Endothelial cell of umbilical vein (primary cell): ENCODE results near the gene GLB1L2. TPM values are rescaled to one million over a fixed set of nuclear protein-coding genes. Genes with fewer than 3 reads are reported as not detected.

Source experiments
- BruUV-seq: library from RNA; stranded (reverse); fragments of 400-500 nt; replicated peaks from 2 replicates; lab custom pipeline; 2021; lab: Mats Ljungman, UMichigan
- CTCF ChIA-PET: fragments of 300-600, 350-600 bp; sonication (Branson Sonifier 250); formaldehyde crosslinking; loops from one replicate; lab custom pipeline; 2021; ENCODE audit warnings: antibody characterized with exemption, inconsistent platforms; lab: Charles Lee
- POLR2A ChIA-PET: fragments of 300-600, 350-600 bp; sonication (Branson Sonifier 250); formaldehyde crosslinking; loops from one replicate; lab custom pipeline; 2021; ENCODE audit warnings: antibody characterized with exemption, inconsistent platforms; lab: Charles Lee
- DNase-seq: peaks from one replicate; pipeline ENCODE4 v3.0.0-alpha.2; 2011; ENCODE audit warnings: low read depth, low spot score
- FAIRE-seq: peaks from 2 replicates; lab custom pipeline; 2011; peaks lifted over from hg19 to GRCh38; lab: Jason Lieb, UNC
- H2AFZ ChIP-seq: 2 replicates; pipeline ENCODE4 v1.6.0; 2012; ENCODE audit warnings: low read depth, low read length, control low read depth, inconsistent platforms
- H3K27ac ChIP-seq: 2 replicates; pipeline ENCODE4 v1.5.1; 2011; ENCODE audit warnings: low read depth, mild to moderate bottlenecking, control low read depth, low read length, moderate library complexity; ENCODE audit not compliant: insufficient read depth
- H3K27me3 ChIP-seq, 2 experiments: 2 replicates each; pipeline versions ENCODE4 v1.6.0 to v1.6.1; 2011; ENCODE audit warnings: low read length in 2 of 2, mixed read lengths in 1 of 2; ENCODE audit not compliant: control insufficient read depth in 2 of 2, insufficient read depth in 2 of 2
- H3K36me3 ChIP-seq, 2 experiments: 2 replicates in 1 of 2; 3 replicates in 1 of 2; pipeline ENCODE4 v1.5.1; 2011; ENCODE audit warnings: low read length in 2 of 2, mild to moderate bottlenecking in 1 of 2, moderate library complexity in 1 of 2; ENCODE audit not compliant: control insufficient read depth in 2 of 2, insufficient read depth in 2 of 2; ENCODE audit errors: extremely low read depth in 1 of 2
- H3K4me1 ChIP-seq: 3 replicates; pipeline ENCODE4 v1.5.1; 2011; ENCODE audit warnings: mild to moderate bottlenecking, low read length; ENCODE audit not compliant: control insufficient read depth, insufficient read depth; ENCODE audit errors: extremely low read depth
- H3K4me2 ChIP-seq: 2 replicates; pipeline ENCODE4 v1.6.1; 2011; ENCODE audit warnings: low read length, control low read depth, mixed read lengths; ENCODE audit not compliant: insufficient read depth
- H3K4me3 ChIP-seq, 3 experiments: fragments of 200-600 bp in 1 of 3; sonication (generic), shearing (Covaris generic) in 1 of 3; replicated peaks in 1 of 3; 2 replicates each; pipeline ENCODE4 v1.5.1; 2011 to 2016; ENCODE audit warnings: control low read depth in 3 of 3, low read length in 3 of 3, mild to moderate bottlenecking in 2 of 3, inconsistent platforms in 1 of 3, low read depth in 1 of 3, moderate library complexity in 1 of 3; ENCODE audit not compliant: insufficient read depth in 1 of 3
- H3K79me2 ChIP-seq: 2 replicates; pipeline ENCODE4 v1.6.0; 2012; ENCODE audit warnings: low read length, inconsistent platforms; ENCODE audit not compliant: control insufficient read depth, insufficient read depth
- H3K9ac ChIP-seq: replicated peaks from 2 replicates; pipeline ENCODE3; 2011; ENCODE audit warnings: low read length, control low read depth; ENCODE audit not compliant: insufficient read depth; ENCODE audit errors: extremely low read depth
- H3K9me1 ChIP-seq: replicated peaks from 3 replicates; pipeline ENCODE4 v1.6.0; 2011; ENCODE audit warnings: mild to moderate bottlenecking, low read length; ENCODE audit not compliant: control insufficient read depth, insufficient read depth; ENCODE audit errors: extremely low read depth
- H3K9me3 ChIP-seq: replicated peaks from 2 replicates; pipeline ENCODE4 v1.5.1; 2012; ENCODE audit warnings: low read length, inconsistent platforms; ENCODE audit not compliant: control insufficient read depth, insufficient read depth
- H4K20me1 ChIP-seq: replicated peaks from 2 replicates; pipeline ENCODE3; 2011; ENCODE audit warnings: mild to moderate bottlenecking, low read length; ENCODE audit not compliant: control insufficient read depth, insufficient read depth; ENCODE audit errors: extremely low read depth
- EZH2 ChIP-seq: IDR thresholded peaks from 2 replicates; pipeline ENCODE4 v1.6.1; 2012; ENCODE audit warnings: borderline replicate concordance, low read depth, mild to moderate bottlenecking, moderate library complexity, low read length, inconsistent platforms; ENCODE audit not compliant: severe bottlenecking
- FOS ChIP-seq: IDR thresholded peaks from 2 replicates; pipeline ENCODE4 v1.6.1; 2011; ENCODE audit warnings: mild to moderate bottlenecking, low read length, moderate library complexity, borderline replicate concordance; ENCODE audit not compliant: insufficient read depth
- GATA2 ChIP-seq: IDR thresholded peaks from 2 replicates; pipeline ENCODE4 v1.7.0; 2011; ENCODE audit warnings: low read depth, mild to moderate bottlenecking, moderate library complexity, mixed read lengths, low read length; ENCODE audit not compliant: insufficient read length, insufficient read depth
- JUN ChIP-seq: IDR thresholded peaks from 2 replicates; pipeline ENCODE4 v1.6.1; 2011; ENCODE audit warnings: borderline replicate concordance, low read depth; ENCODE audit not compliant: insufficient read length, insufficient read depth
- MYC ChIP-seq: IDR thresholded peaks from one replicate; pipeline ENCODE4 v1.6.1; 2011; ENCODE audit warnings: mild to moderate bottlenecking, low read depth, low read length
- POLR2A ChIP-seq: IDR thresholded peaks from 2 replicates; pipeline ENCODE4 v1.6.1; 2012; ENCODE audit warnings: low read depth, mild to moderate bottlenecking, control low read depth, low read length
- POLR2AphosphoS5 ChIP-seq: IDR thresholded peaks from 2 replicates; pipeline ENCODE4 v1.6.1; 2012; ENCODE audit warnings: low read depth, mild to moderate bottlenecking, control low read depth, low read length, moderate library complexity; ENCODE audit not compliant: insufficient read depth
- dilution Hi-C: fragments of 300-500 bp; cut with MboI; formaldehyde crosslinking; loops from one replicate; pipeline ENCODE4 v1.15.0; 2019; ENCODE audit warnings: low sequenced_read_pairs; ENCODE audit not compliant: extremely low pct_ligation_motif_present
- intact Hi-C: fragments of 100-400 bp; cut with micrococcal nuclease; formaldehyde crosslinking; loops from one replicate; pipeline ENCODE4 v1.10.0; 2022
- polyA plus RNA-seq, 4 experiments: library from polyadenylated mRNA; depleted of rRNA in 3 of 4; stranded (reverse) in 3 of 4; unstranded in 1 of 4; fragments of >200 nt; gene quantifications; 2 replicates each; pipeline versions ENCODE4 v1.2.1 to v1.2.3, GENCODE V29; 2011 to 2012; ENCODE audit warnings: missing spikeins in 1 of 4
- total RNA-seq: library from RNA; stranded (reverse); gene quantifications from 2 replicates; pipeline ENCODE4 v1.2.3, GENCODE V29; 2021
- TF ChIP-seq, protein P1 (sequence below), 2 donors: IDR thresholded peaks; 1 replicate in 1 of 2; 2 replicates in 1 of 2; pipeline ENCODE4 v1.5.1; 2011; ENCODE audit warnings: low read length in 2 of 2, mild to moderate bottlenecking in 2 of 2, moderate library complexity in 2 of 2, control low read depth in 1 of 2, inconsistent platforms in 1 of 2, low read depth in 1 of 2; ENCODE audit not compliant: insufficient read depth in 1 of 2; ENCODE audit errors: extremely low read depth in 1 of 2

The GLB1L2 gene
- total and polyA plus RNA-seq, 2 donors (not counting 3 experiments of a cell fraction or from before 2014, with no cell fraction given): 0.55 to 0.59 TPM

DNA sequence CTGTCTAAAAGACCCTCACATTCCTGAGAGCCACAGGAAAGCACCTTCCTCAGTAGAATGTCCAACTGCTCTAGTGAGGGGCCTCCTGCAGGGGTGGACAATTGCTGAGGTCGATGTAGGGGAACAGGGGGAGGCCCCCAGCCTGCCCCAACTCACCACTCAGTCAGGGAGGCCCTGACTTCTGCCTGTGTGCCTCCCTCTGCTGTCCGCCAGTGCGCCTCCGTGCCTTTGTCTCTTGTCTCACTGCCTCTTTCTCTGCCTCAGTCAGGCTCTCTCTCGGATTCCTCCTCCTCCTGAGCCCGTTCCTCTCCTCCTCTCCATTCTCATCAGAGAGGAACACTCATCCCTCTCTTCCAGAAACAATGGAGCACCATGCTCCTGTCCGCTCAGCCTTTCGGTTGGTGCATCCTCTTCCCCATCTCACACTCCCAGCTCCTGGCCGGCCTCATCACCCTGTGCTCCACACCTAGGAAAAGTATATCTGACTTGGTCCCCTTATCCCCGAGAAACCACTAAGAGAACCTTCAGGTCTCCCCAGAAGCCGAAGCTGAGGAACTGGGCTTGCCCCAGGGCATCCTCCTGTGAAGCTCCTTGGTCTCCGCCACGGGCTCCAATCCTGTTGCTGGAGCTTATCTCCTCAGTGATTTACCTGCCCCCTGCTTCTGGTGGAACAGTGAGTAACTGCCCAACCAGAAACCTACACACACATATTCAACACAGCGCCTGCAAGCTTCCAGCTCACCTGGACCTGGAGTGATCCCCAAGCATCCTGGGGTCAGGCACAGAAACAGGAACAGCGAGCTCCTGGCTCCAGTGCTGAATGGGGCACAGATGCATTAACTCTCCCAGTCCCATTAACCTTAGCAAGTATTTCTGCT, 78.0 kb downstream of the GLB1L2 start:
- H3K4me1 ChIP-seq: no peaks in the 10 kb centered on the region
- BruUV-seq: no TSS peak
- CTCF ChIA-PET: no interaction called here

More for the DNA sequence above, 78.0 kb downstream of the GLB1L2 start:
- Histone ChIP-seq H2AFZ (no peak overlapping the region), H4K20me1 (no peaks in the 10 kb centered on the region), H3K9ac (no peak overlapping the region), H3K4me3 (no peak overlapping the region), H3K27me3 (peaks cover 27 to 34% of the 10 kb centered on the region in 2 experiments), H3K79me2 (no peaks in the 10 kb centered on the region), H3K27ac (no peak overlapping the region), H3K9me3 (no peaks in the 10 kb centered on the region), H3K9me1 (no peaks in the 10 kb centered on the region), H3K36me3 (no peaks in the 10 kb centered on the region), H3K4me2 (no peak overlapping the region)
- TF ChIP-seq GATA2: no peak
- TF ChIP-seq, protein P1, sequence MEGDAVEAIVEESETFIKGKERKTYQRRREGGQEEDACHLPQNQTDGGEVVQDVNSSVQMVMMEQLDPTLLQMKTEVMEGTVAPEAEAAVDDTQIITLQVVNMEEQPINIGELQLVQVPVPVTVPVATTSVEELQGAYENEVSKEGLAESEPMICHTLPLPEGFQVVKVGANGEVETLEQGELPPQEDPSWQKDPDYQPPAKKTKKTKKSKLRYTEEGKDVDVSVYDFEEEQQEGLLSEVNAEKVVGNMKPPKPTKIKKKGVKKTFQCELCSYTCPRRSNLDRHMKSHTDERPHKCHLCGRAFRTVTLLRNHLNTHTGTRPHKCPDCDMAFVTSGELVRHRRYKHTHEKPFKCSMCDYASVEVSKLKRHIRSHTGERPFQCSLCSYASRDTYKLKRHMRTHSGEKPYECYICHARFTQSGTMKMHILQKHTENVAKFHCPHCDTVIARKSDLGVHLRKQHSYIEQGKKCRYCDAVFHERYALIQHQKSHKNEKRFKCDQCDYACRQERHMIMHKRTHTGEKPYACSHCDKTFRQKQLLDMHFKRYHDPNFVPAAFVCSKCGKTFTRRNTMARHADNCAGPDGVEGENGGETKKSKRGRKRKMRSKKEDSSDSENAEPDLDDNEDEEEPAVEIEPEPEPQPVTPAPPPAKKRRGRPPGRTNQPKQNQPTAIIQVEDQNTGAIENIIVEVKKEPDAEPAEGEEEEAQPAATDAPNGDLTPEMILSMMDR (IDR thresholded peaks at IDR 0.05; ENCODE audit: extremely low read depth in 1 of 2, insufficient read depth in 1 of 2, low read depth in 1 of 2, low read length in 2 of 2): no peak
- TF ChIP-seq MYC: no peak
- TF ChIP-seq POLR2A: no peak
- TF ChIP-seq JUN: no peak
- TF ChIP-seq EZH2: no peak
- no peak for TF ChIP-seq POLR2AphosphoS5
- TF ChIP-seq FOS: no peak
- FAIRE-seq (no peak), DNase-seq (no peak)
- intact Hi-C loops (no loop called here), dilution Hi-C loops (no loop called here)
- POLR2A ChIA-PET: no interaction called here
